Hepatocyte (in vitro differentiated cells): ENCODE results near the gene SMKR1.

Source experiments
- EZH2 ChIP-seq: fragments of 200-600 bp; sonication (generic); IDR thresholded peaks from 2 replicates; pipeline ENCODE4 v1.6.1; 2016; ENCODE audit warnings: antibody characterized with exemption, mild to moderate bottlenecking, borderline replicate concordance
- TF ChIP-seq, protein P1 (sequence below): fragments of 200-600 bp; sonication (generic); IDR thresholded peaks from 2 replicates; pipeline ENCODE4 v1.5.1; 2016; ENCODE audit warnings: antibody characterized with exemption, mild to moderate bottlenecking; ENCODE audit not compliant: poor library complexity

- TF ChIP-seq, protein P1, sequence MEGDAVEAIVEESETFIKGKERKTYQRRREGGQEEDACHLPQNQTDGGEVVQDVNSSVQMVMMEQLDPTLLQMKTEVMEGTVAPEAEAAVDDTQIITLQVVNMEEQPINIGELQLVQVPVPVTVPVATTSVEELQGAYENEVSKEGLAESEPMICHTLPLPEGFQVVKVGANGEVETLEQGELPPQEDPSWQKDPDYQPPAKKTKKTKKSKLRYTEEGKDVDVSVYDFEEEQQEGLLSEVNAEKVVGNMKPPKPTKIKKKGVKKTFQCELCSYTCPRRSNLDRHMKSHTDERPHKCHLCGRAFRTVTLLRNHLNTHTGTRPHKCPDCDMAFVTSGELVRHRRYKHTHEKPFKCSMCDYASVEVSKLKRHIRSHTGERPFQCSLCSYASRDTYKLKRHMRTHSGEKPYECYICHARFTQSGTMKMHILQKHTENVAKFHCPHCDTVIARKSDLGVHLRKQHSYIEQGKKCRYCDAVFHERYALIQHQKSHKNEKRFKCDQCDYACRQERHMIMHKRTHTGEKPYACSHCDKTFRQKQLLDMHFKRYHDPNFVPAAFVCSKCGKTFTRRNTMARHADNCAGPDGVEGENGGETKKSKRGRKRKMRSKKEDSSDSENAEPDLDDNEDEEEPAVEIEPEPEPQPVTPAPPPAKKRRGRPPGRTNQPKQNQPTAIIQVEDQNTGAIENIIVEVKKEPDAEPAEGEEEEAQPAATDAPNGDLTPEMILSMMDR = no peak
- TF ChIP-seq EZH2 = no peak
Measured at GRCh38 chr7:129536323-129536722, 34.0 kb downstream of the SMKR1 start.
